ENCODE data around the gene ESRRA.
"Not testable (repeated sequence)": the region's sequence is repeated elsewhere in the genome, so short reads cannot be mapped to it uniquely, and the experiment has no call there.

ESRRA gene

GRCh38 chr11:64292460-64293254 is 12.7 kb upstream of the ESRRA start:
- DNase-seq (ENCODE audit: low spot score): no peak

DNA sequence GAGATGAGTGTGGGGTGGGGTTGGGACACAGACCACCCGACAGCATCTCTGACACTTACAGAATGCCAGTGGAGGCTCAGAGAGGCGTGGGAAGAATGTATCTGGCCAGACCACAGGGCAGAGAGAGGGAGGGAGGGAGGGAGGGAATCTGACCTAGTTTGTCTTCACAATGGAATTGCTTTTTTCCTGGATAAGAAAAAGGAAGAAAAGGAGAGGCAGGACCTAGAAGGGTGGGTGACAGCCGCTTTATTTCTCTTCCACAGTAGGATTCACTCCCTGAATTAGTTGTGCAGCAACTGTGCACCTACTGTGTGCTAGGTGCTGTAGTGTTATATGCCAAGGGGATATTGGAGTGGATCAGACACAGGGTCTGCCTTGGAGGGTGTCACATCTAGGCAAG is 10.6 kb upstream of the ESRRA start:
- DNase-seq (ENCODE audit: low spot score): peak; percentile 43

DNA sequence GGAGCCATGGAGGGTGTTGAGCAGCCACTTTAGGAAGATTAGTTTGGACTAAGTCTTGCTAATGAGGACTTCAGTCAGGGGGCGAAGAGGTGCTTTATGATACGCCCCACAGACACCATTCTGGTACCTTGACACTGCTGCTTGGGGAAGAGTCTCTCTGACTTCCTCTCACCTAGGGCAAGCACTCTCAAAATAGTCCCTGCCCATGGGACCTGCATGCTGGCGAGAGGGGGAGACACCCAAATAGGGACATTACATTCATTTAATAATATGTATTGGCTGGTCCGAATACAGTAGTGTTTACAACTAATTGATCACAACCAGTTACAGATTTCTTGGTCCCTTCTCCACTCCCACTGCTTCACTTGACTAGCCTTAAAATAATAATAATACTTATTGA is 9.6 kb upstream of the ESRRA start:
- no peak for DNase-seq (ENCODE audit: low spot score)

DNA sequence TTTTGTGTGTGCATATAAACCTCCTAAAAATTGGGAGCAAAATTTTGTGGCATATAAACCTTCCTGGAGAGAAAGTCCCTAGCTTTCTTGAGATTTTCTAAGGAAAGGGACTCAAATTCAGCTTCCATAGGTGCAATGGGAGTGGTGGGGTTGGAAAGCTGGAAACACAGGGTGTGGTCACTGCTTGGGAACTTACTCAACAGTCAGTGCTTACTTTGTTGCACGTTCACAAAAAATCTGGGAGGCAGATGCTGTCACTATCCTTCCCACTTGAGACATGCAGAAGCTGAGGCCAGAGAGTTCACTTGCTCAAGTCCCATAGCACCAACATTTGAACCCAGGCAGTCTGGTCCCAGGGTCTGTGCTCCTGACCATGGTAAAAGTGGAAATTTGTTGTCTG is 9.1 kb upstream of the ESRRA start:
- DNase-seq (ENCODE audit: low spot score): no peak

DNA sequence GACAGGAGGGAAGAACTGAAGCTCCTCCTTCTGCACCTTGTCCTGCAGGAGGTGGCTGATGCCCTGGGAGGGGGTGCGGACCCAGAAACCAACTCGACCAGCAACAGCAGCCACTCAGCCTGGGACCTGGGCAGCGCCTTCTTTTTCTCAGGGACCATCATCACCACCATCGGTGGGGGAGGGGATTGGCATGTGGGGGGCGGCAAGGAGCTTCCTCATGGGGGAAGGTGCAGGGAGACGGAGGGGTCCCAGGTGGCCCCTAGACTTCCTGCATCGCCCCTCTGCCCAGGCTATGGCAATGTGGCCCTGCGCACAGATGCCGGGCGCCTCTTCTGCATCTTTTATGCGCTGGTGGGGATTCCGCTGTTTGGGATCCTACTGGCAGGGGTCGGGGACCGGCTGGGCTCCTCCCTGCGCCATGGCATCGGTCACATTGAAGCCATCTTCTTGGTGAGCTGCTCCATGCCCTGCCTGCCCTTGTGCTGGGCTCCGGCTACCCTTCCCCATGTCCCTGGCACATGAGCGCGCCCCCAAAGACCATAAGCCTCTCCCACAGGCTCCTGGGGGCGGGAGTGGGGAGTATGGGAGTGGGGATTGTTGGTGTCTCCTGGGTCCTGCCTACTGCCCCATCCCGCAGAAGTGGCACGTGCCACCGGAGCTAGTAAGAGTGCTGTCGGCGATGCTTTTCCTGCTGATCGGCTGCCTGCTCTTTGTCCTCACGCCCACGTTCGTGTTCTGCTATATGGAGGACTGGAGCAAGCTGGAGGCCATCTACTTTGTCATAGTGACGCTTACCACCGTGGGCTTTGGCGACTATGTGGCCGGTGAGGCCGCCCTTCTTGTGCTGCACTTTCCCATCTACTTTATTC is 8.3 kb upstream of the ESRRA start:
- no peak for DNase-seq (ENCODE audit: low spot score)

DNA sequence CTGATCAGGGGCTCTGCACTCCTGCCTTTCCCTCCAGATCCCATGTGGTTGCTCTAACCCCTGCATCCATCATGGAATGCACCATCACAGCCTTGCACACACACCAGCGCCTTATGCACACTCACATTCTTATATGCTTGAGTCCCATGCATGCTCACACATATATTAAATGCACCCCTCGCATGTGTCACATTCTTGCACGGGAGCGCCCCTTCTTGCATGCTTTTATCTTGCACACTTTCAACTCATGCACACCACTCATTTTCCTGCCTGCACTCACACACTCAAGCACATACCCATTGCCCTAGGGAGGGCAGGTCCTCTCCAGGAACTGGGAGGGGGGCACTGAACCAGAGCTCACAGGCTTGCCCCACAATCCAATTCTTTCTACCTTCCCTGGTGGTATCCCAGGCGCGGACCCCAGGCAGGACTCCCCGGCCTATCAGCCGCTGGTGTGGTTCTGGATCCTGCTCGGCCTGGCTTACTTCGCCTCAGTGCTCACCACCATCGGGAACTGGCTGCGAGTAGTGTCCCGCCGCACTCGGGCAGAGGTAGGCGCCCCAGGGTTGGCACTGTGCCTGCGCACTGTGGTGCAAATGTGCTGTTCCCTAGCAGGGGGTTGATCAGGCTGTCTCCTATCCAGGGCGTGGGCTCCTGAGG is 7.5 kb upstream of the ESRRA start:
- no peak for DNase-seq (ENCODE audit: low spot score)

DNA sequence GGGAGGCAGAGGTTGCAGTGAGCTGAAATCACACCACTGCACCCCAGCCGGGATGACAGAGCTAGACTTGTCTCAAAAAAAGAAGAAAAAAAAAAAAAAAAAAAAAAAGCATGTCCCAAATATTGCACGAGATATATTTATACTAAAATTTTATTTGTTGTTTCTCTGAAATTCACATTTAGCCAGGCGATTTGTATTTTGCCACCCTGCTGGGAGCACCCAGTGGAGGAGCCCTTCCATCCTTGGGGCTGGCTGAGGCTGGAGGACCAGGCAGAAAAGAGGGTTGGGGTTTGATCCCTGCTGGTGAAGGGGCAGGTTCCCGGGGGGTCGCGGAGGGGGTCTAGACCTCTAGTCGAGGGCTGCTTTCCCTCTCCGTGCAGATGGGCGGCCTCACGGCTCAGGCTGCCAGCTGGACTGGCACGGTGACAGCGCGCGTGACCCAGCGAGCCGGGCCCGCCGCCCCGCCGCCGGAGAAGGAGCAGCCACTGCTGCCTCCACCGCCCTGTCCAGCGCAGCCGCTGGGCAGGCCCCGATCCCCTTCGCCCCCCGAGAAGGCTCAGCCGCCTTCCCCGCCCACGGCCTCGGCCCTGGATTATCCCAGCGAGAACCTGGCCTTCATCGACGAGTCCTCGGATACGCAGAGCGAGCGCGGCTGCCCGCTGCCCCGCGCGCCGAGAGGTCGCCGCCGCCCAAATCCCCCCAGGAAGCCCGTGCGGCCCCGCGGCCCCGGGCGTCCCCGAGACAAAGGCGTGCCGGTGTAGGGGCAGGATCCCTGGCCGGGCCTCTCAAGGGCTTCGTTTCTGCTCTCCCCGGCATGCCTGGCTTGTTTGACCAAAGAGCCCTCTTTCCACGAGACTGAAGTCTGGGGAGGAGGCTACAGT is 6.1 kb upstream of the ESRRA start:
- DNase-seq (ENCODE audit: low spot score): peak; percentile 58

- DNase-seq (ENCODE audit: low spot score): no peak
Measured at GRCh38 chr11:64299847-64300648, 5.3 kb upstream of the ESRRA start, which contains the start of gene CATSPERZ. Gene CATSPERZ, plus strand, starts transcription at chr11:64300358. Its CDS starts 53 bp downstream, at chr11:64300411.

DNA sequence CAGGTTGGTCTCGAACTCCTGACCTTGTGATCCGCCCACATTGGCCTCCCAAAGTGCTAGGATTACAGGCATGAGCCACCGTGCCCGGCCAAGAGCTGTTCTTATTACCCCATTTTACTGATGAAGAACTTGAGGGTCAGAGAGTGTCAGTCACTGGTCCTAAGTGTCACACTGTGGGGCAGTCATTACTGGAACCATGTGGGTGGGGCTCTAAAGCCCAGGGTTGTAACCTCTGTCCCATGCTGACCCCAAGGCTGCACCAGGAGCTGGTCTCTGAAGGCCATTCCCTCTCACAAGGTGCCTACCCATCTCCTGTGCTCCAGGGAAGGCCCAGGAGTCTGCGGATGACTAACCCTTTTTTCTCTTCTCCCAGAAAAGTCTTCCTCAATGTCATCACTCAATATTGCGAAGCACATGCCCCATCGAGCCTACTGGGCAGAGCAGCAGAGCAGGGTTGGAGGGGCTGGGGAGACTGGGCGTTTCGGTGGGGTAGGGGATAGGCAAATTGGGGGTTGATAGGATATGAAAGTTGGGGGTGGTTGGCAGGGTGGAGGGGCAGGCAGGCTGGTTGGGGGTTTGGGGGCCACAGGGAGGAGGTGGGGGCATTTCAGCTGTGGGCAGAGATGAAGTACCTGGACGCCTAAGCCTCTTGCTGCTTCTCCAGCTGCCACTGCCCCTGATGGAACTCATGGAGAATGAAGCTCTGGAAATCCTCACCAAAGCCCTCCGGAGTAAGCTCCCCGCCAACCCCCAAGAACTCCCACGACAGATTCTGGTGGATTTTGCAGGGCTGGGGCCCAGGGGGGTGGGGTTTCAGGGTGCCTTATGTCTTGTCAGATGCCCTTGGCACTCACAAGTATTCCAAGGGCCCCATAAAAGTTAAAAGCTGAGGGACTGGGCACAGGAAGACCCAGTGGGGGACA is 2.0 kb upstream of the ESRRA start:
- DNase-seq (ENCODE audit: low spot score): no peak

GRCh38 chr11:64304032-64304315 is 1.4 kb upstream of the ESRRA start:
- no peak for DNase-seq (ENCODE audit: low spot score)

DNA sequence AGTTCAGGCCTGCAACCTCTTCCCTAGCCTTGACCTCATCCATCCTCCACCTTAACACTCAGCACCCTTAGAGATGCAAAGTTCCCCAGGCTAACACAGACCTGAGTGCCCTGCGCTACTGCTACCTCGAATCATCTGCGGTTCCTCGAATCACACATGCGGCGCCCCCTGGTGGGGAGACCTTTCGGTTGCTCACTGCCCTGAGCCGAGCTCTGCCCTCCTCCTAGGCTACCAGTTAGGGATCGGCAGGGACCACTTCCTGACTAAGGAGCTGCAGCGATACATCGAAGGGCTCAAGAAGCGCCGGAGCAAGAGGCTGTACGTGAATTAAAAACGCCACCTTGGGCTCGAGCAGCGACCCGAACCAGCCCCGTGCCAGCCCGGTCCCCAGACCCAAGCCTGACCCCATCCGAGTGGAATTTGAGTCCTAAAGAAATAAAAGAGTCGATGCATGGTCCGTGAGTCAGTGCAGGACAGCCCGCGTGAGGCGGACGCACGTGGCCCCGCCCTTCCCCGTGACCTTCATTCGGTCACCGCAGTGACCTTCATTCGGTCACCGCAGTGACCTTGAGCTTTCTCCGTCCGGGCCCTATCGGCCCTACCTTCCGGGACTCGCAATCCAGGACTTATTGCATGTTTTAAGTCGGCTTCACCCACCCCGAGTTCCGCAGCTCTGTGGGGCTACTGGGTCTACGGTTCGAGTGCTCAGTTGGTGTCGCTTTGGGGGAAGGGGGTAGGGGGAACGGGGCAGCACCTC is 830 bp upstream of the ESRRA start:
- DNase-seq (ENCODE audit: low spot score): peak; percentile 87

- DNase-seq (ENCODE audit: low spot score): peak; percentile 32
Measured at GRCh38 chr11:64305691-64306562, 603 bp downstream of the ESRRA start.

DNA sequence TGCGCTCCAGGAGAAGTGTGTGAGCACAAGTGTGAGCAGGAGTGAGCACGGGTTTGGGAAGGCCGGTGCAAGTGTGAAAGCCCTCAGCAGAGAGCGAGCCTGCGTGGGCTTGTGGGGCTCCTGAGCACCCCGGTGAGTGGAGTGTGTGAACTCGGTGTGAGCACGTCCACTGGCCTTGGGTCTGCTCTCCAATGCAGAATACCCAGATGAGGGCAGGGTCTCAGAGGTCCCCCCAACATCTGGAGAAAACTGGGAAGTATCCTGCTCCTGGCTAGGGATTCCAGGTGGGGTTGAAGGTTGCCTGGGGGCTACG is 1.2 kb downstream of the ESRRA start:
- no peak for DNase-seq (ENCODE audit: low spot score)

DNA sequence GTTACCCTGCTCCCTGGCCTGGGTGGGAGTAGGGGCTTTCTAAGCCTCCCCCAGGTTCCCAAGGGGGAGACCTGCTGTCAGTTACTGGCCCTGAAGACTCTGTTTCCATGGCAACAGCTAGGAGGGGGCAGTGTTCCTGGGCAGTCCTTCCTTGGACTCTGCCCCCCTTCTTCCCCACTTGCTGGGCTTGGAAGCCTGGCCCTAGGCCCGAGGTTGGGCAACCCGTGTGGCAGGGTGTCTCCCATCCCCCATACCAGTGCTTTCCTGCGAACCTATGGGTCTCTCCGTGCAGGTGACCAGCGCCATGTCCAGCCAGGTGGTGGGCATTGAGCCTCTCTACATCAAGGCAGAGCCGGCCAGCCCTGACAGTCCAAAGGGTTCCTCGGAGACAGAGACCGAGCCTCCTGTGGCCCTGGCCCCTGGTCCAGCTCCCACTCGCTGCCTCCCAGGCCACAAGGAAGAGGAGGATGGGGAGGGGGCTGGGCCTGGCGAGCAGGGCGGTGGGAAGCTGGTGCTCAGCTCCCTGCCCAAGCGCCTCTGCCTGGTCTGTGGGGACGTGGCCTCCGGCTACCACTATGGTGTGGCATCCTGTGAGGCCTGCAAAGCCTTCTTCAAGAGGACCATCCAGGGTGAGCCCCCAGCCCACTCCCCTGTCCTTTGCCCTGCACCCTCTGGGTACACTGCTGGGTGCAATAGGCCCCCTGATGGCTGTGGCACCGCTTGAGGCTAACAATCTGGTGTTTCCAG is 1.7 kb downstream of the ESRRA start:
- DNase-seq (ENCODE audit: low spot score): no peak

DNA sequence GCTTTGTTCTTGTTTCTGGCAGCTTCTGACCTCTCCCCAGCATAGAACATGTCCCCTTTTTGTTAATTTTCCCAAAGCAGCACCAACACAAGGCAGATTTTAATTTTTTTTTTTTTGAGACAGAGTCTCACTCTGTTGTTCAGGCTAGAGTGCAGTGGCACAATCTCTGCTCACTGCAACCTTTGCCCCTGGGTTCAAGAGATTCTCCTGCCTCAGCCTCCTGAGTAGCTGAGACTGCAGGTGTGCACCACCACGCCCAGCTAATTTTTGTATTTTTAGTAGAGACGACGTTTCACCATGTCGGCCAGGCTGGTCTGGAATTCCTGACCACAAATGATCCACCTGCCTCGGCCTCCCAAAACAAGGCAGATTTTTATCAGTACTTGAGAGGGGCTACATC is 2.5 kb downstream of the ESRRA start:
- DNase-seq (ENCODE audit: low spot score): not testable (repeated sequence)

DNA sequence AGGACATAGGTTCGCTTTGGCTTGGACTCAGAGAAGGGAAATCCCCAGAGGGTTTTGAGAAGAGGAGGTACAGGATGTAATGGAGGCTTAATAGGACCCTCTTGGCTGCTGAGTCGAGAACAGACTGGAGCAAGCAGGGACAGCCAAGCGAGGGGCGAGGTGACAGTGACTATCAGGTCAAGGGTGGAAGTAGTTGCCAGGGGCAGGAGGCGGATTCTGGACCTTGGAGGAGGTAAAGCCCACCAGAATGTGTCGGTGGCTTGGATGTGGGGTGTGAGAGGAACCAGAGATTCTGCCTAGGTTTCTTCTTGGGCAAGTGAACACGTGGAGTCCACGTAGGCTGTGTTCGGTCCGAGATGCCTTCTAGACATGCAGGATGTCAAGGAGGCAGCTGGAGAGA is 7.6 kb downstream of the ESRRA start:
- no peak for DNase-seq (ENCODE audit: low spot score)

DNA sequence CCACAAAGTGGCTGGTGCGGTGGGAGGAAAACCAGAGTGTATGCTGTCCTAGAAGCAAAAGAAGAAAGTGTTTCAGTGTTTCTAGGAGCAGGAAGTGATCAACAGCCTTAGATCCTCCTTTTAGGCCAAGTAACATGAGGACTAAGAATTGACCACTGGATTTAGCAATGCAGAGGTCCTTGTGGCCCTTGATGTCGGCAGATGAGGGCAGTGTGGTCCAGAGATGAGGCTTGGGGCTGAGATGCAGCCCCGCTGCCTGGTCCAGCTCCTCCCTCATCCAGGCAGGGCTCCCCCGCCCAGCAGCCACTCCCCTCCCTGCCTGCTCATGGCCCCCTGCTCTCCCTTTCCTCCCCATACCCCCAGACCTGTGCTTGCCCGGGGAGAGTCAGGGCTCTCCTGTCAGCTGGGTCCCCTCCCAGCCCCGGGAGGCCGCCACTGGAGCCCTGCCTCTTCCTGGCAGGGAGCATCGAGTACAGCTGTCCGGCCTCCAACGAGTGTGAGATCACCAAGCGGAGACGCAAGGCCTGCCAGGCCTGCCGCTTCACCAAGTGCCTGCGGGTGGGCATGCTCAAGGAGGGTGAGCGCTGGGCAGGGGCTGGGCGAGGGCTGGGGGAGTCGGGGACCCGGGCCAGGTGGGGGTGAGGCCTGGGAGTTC is 8.3 kb downstream of the ESRRA start:
- peak; percentile 57 for DNase-seq (ENCODE audit: low spot score)
